ENCODE results near the gene CHCHD3.
"Not testable (repeated sequence)": the region's sequence is repeated elsewhere in the genome, so short reads cannot be mapped to it uniquely, and the experiment has no call there.

The CHCHD3 gene

DNA sequence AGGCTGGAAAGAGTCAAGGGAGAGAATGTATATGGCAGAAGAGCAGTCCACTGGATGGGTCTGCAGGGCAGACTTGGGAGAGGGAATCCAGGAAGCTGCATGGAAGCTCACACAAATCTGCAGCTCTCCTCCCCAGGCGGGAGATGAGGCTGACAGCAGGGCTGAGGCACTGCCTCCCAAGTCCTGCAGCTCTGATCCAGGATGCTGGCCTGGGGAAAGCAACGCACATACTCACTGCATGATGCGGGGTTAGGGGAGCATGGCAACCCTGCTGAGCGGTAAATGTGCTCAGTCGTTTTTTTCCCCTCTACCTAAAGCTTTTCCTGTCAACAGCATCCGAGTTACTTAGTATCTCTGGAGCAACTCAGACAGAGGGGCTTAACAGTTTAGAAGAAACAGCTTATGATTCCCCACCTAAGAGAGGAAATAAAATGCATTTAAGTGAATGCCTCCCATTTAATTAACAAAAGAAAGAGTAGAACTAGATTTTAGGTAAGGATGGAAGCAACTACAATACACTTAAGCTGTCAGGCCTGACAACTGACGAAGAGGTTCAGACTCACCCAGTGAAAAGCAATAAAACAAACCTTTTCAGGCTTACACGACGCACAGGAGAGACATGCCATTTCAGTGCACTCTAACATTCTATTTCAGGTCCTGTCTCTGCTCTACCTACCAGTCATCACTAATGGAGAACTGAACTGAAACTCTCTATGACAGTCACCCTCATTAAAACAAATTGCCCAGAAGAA lies 37.0 kb downstream of the CHCHD3 start:
- Histone ChIP-seq H3K36me3 (no peaks in the 10 kb centered on the region), H3K4me1 (ENCODE audit: control insufficient read depth in 1 of 2, insufficient read depth in 1 of 2, low read depth in 1 of 2, low read length in 1 of 2) (no peaks in the 10 kb centered on the region), H3K27ac (no peak overlapping the region), H3K27me3 (no peaks in the 10 kb centered on the region), H3K9me3 (no peaks in the 10 kb centered on the region), H3K4me3 (ENCODE audit: low read depth in 1 of 2, low read length in 1 of 2) (no peak overlapping the region)
- TF ChIP-seq, protein P1, sequence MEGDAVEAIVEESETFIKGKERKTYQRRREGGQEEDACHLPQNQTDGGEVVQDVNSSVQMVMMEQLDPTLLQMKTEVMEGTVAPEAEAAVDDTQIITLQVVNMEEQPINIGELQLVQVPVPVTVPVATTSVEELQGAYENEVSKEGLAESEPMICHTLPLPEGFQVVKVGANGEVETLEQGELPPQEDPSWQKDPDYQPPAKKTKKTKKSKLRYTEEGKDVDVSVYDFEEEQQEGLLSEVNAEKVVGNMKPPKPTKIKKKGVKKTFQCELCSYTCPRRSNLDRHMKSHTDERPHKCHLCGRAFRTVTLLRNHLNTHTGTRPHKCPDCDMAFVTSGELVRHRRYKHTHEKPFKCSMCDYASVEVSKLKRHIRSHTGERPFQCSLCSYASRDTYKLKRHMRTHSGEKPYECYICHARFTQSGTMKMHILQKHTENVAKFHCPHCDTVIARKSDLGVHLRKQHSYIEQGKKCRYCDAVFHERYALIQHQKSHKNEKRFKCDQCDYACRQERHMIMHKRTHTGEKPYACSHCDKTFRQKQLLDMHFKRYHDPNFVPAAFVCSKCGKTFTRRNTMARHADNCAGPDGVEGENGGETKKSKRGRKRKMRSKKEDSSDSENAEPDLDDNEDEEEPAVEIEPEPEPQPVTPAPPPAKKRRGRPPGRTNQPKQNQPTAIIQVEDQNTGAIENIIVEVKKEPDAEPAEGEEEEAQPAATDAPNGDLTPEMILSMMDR (IDR thresholded peaks at IDR 0.05): no peak

DNA sequence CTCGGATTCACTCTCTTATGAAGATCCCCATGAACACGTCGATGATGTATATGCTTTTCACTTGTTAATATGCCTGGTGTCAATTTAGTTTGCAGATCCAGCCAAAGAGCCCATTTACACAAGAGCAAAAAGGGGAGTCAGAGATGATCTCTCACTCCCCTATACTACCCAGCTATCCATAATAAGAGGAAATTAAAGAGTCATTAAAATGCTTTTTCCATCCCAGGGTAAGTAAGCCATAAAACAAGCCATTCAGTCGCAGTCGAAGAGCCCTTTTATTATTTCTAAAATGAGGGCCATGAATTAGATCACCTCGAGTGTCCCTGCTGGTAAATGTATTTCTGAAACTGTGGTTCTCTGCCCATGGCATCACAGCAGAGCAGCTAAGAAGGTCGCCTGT lies 41.2 kb downstream of the CHCHD3 start:
- Histone ChIP-seq H3K27me3 (no peaks in the 10 kb centered on the region), H3K27ac (no peak overlapping the region), H3K4me1 (ENCODE audit: control insufficient read depth in 1 of 2, insufficient read depth in 1 of 2, low read depth in 1 of 2, low read length in 1 of 2) (no peaks in the 10 kb centered on the region), H3K36me3 (no peaks in the 10 kb centered on the region), H3K4me3 (ENCODE audit: low read depth in 1 of 2, low read length in 1 of 2) (no peak overlapping the region), H3K9me3 (no peaks in the 10 kb centered on the region)
- TF ChIP-seq, protein P1 (IDR thresholded peaks at IDR 0.05): no peak

DNA sequence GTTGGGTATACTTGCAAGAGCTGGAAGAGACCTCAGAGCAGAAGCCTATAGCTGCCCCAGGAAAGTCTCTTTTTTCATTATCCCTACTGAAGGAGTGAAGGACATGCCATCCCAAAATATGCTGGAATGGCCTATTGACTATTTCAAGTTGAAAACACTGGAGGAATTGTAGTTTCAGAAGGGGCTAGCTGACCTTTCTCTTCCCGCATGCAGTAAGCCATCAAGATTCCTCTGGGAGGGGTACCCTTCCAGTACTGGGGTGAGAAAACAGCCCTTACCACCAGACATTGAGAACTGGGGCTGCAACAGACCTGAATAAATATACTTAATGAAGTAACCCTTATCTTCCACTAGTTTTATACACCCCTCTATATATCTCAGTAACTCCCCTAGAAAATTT lies 41.7 kb downstream of the CHCHD3 start:
- Histone ChIP-seq H3K9me3 (no peaks in the 10 kb centered on the region), H3K4me3 (ENCODE audit: low read depth in 1 of 2, low read length in 1 of 2) (no peak overlapping the region), H3K27me3 (no peaks in the 10 kb centered on the region), H3K4me1 (ENCODE audit: control insufficient read depth in 1 of 2, insufficient read depth in 1 of 2, low read depth in 1 of 2, low read length in 1 of 2) (no peaks in the 10 kb centered on the region), H3K27ac (no peak overlapping the region), H3K36me3 (no peaks in the 10 kb centered on the region)
- TF ChIP-seq, protein P1 (IDR thresholded peaks at IDR 0.05): no peak

DNA sequence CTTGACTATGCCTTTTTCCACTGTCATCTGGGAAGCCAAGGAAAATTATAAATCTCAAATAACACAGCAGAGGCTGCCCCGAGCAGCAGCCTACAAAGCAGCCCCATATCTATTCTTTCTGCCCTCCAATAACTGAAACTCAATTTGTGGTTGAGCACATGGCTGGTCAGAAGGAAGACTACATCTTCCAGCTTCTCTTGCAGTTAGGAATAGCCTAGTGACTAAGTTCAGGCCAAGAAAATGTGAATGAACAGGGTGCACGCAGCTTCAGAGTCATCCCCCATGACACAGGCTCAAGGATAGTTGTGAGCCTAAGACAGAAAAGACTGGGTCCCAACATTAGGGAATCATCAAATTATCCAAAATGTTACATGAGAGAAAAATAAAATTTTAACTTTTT lies 42.3 kb downstream of the CHCHD3 start:
- Histone ChIP-seq H3K4me1 (ENCODE audit: control insufficient read depth in 1 of 2, insufficient read depth in 1 of 2, low read depth in 1 of 2, low read length in 1 of 2) (no peaks in the 10 kb centered on the region), H3K9me3 (no peaks in the 10 kb centered on the region), H3K36me3 (no peaks in the 10 kb centered on the region), H3K4me3 (ENCODE audit: low read depth in 1 of 2, low read length in 1 of 2) (no peak overlapping the region), H3K27ac (no peak overlapping the region), H3K27me3 (no peaks in the 10 kb centered on the region)
- TF ChIP-seq, protein P1 (IDR thresholded peaks at IDR 0.05): no peak

DNA sequence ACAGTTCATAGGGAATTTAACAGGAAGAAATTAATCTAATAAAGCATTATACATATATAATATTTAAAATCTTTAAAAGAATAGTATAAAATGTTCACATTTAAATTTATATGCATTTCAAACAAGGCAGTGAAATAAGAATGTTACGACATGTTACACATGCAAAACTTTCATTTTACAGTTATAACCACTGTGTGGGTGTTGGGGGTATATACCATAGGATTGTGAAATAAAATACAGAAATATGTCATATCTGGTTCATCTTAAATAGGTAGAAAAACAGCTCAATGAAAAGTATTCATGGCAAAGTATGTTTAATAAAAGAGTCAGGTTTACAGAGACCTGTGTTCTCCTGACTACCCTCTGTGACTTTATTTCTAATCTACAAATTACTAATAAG lies 45.6 kb downstream of the CHCHD3 start:
- H3K27ac ChIP-seq: no peak overlapping the region
- no peaks in the 10 kb centered on the region for H3K27me3 ChIP-seq
- no peaks in the 10 kb centered on the region for H3K9me3 ChIP-seq
- TF ChIP-seq, protein P1 (IDR thresholded peaks at IDR 0.05): no peak
- no peaks in the 10 kb centered on the region for H3K36me3 ChIP-seq
- no peaks in the 10 kb centered on the region for H3K4me1 ChIP-seq (ENCODE audit: control insufficient read depth in 1 of 2, insufficient read depth in 1 of 2, low read depth in 1 of 2, low read length in 1 of 2)
- no peak overlapping the region for H3K4me3 ChIP-seq (ENCODE audit: low read depth in 1 of 2, low read length in 1 of 2)

DNA sequence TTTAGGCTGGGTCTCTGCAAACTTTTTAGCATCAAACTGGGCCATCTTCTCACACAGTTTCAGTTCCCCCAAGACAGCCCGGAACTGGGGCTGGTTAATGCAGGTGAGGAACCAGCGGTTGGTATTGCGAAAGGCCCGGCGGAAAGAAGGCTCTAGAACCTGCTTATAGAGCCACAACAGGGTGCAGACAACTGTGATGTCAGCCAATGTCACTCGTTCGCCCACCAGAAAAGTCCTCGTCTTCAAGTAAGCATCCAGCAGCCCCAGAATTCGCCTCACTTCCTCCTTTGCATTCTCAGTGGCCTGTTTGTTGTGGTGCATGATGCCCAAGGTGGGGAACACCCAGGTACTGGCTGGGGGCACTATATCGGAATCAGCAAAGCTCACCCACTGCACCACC lies 46.6 kb downstream of the CHCHD3 start:
- H3K27ac ChIP-seq; H3K36me3 ChIP-seq; H3K4me1 ChIP-seq (ENCODE audit: control insufficient read depth in 1 of 2, insufficient read depth in 1 of 2, low read depth in 1 of 2, low read length in 1 of 2); H3K9me3 ChIP-seq; H3K4me3 ChIP-seq (ENCODE audit: low read depth in 1 of 2, low read length in 1 of 2); H3K27me3 ChIP-seq: not testable (repeated sequence)
